MM.1S (cell line): ENCODE results near the gene ITM2B.

ENCODE experiments used
- DNase-seq: peaks from one replicate; pipeline ENCODE4 v3.0.0-alpha.2; 2015
- H2AFZ ChIP-seq: fragments of 300-600 bp; sonication (generic); 2 replicates; pipeline ENCODE4 v1.6.0; 2016; ENCODE audit warnings: antibody characterized with exemption, low read length
- H3F3A ChIP-seq: fragments of 300-600 bp; sonication (generic); 2 replicates; pipeline ENCODE4 v1.6.1; 2016; ENCODE audit warnings: mild to moderate bottlenecking, antibody characterized with exemption, low read length, moderate library complexity, mixed read lengths; ENCODE audit not compliant: insufficient read depth
- H3K27ac ChIP-seq: fragments of 300-600 bp; sonication (generic); 2 replicates; pipeline ENCODE4 v1.5.1; 2016; ENCODE audit warnings: mild to moderate bottlenecking, low read length
- H3K27me3 ChIP-seq: fragments of 300-600 bp; sonication (generic); replicated peaks from 2 replicates; pipeline ENCODE4 v1.6.0; 2016; ENCODE audit warnings: low read length; ENCODE audit not compliant: insufficient read depth
- H3K36me3 ChIP-seq: fragments of 300-600 bp; sonication (generic); replicated peaks from 2 replicates; pipeline ENCODE4 v1.6.1; 2016; ENCODE audit warnings: mild to moderate bottlenecking, low read length, mixed read lengths; ENCODE audit not compliant: insufficient read depth
- H3K4me1 ChIP-seq: fragments of 300-600 bp; sonication (generic); 2 replicates; pipeline ENCODE4 v1.6.1; 2016; ENCODE audit warnings: low read length, mixed read lengths
- H3K4me2 ChIP-seq: fragments of 300-600 bp; sonication (generic); 2 replicates; pipeline ENCODE4 v1.6.0; 2016; ENCODE audit warnings: low read depth, low read length
- H3K4me3 ChIP-seq: fragments of 300-600 bp; sonication (generic); 2 replicates; pipeline ENCODE4 v1.5.1; 2016; ENCODE audit warnings: low read length, mixed read lengths
- H3K79me2 ChIP-seq: fragments of 300-600 bp; sonication (generic); 2 replicates; pipeline ENCODE4 v1.6.1; 2016; ENCODE audit warnings: mixed run types, low read length, mixed read lengths
- H3K9ac ChIP-seq: fragments of 300-600 bp; sonication (generic); 2 replicates; pipeline ENCODE4 v1.6.1; 2016; ENCODE audit warnings: low read length, mixed read lengths
- H3K9me2 ChIP-seq: fragments of 300-600 bp; sonication (generic); replicated peaks from 2 replicates; pipeline ENCODE4 v1.6.1; 2016; ENCODE audit warnings: mild to moderate bottlenecking, low read length, mixed read lengths; ENCODE audit not compliant: insufficient read depth
- H3K9me3 ChIP-seq: fragments of 300-600 bp; sonication (generic); replicated peaks from 2 replicates; pipeline ENCODE4 v1.6.1; 2016; ENCODE audit warnings: mild to moderate bottlenecking, low read length, mixed read lengths; ENCODE audit not compliant: insufficient read depth
- H4K20me1 ChIP-seq: fragments of 300-600 bp; sonication (generic); 2 replicates; pipeline ENCODE4 v1.6.1; 2016; ENCODE audit warnings: mild to moderate bottlenecking, low read length, moderate library complexity, mixed read lengths; ENCODE audit not compliant: insufficient read depth
- CTCF ChIP-seq: fragments of 300-600 bp; sonication (generic); IDR thresholded peaks from 2 replicates; pipeline ENCODE4 v1.5.1; 2016; ENCODE audit warnings: antibody characterized with exemption, low read length, mixed read lengths
- EZH2 ChIP-seq: fragments of 300-600 bp; sonication (generic); optimal IDR thresholded peaks from 2 replicates; pipeline ENCODE3; 2017; ENCODE audit warnings: low read depth, mild to moderate bottlenecking, antibody characterized with exemption, low read length, mixed read lengths
- EZH2phosphoT487 ChIP-seq: fragments of 300-600 bp; sonication (generic); IDR thresholded peaks from 2 replicates; pipeline ENCODE4 v1.6.1; 2018; ENCODE audit warnings: antibody characterized with exemption, low read length

The ITM2B gene

GRCh38 chr13:48249018-48249417, 16.0 kb downstream of the ITM2B start:
- Histone ChIP-seq H3K79me2 (no peaks in the 10 kb centered on the region), H3K4me1 (no peaks in the 10 kb centered on the region), H3K27ac (no peak overlapping the region), H2AFZ (no peak overlapping the region), H4K20me1 (no peaks in the 10 kb centered on the region), H3K36me3 (no peaks in the 10 kb centered on the region), H3K9ac (no peak overlapping the region), H3K4me2 (no peak overlapping the region), H3K9me3 (no peaks in the 10 kb centered on the region), H3F3A (no peaks in the 10 kb centered on the region), H3K4me3 (no peak overlapping the region), H3K9me2 (no peaks in the 10 kb centered on the region), H3K27me3 (no peaks in the 10 kb centered on the region)
- TF ChIP-seq EZH2phosphoT487 (no peak), EZH2 (no peak), CTCF (no peak)
- DNase-seq = no peak

GRCh38 chr13:48251611-48252081, 18.6 kb downstream of the ITM2B start:
- no peaks in the 10 kb centered on the region for H3K36me3 ChIP-seq
- H3K9me3 ChIP-seq = no peaks in the 10 kb centered on the region
- no peaks in the 10 kb centered on the region for H3K9me2 ChIP-seq
- no peaks in the 10 kb centered on the region for H3K27me3 ChIP-seq
- H3K4me3 ChIP-seq = no peak overlapping the region
- H3K9ac ChIP-seq = no peak overlapping the region
- H4K20me1 ChIP-seq = no peaks in the 10 kb centered on the region
- no peaks in the 10 kb centered on the region for H3K4me1 ChIP-seq
- H2AFZ ChIP-seq = no peak overlapping the region
- no peak for TF ChIP-seq CTCF
- no peaks in the 10 kb centered on the region for H3F3A ChIP-seq
- no peak overlapping the region for H3K27ac ChIP-seq
- DNase-seq = no peak
- H3K4me2 ChIP-seq = no peak overlapping the region
- H3K79me2 ChIP-seq = no peaks in the 10 kb centered on the region

GRCh38 chr13:48252176-48252575, 19.2 kb downstream of the ITM2B start:
- H3K4me3 ChIP-seq = no peak overlapping the region
- no peak overlapping the region for H2AFZ ChIP-seq
- no peaks in the 10 kb centered on the region for H4K20me1 ChIP-seq
- H3K4me1 ChIP-seq = no peaks in the 10 kb centered on the region
- H3K79me2 ChIP-seq = no peaks in the 10 kb centered on the region
- H3K36me3 ChIP-seq = no peaks in the 10 kb centered on the region
- DNase-seq = no peak
- H3K27ac ChIP-seq = no peak overlapping the region
- TF ChIP-seq EZH2 (no peak), EZH2phosphoT487 (no peak), CTCF (no peak)
- H3K9ac ChIP-seq = no peak overlapping the region
- no peaks in the 10 kb centered on the region for H3K9me2 ChIP-seq
- no peaks in the 10 kb centered on the region for H3K27me3 ChIP-seq
- no peaks in the 10 kb centered on the region for H3F3A ChIP-seq
- no peaks in the 10 kb centered on the region for H3K9me3 ChIP-seq
- no peak overlapping the region for H3K4me2 ChIP-seq
